Measurements from ENCODE around the gene FER. TPM values are rescaled to one million over a fixed set of nuclear protein-coding genes. Genes with fewer than 3 reads are reported as not detected.
A peak's percentile ranks its signal among the peaks of the same experiment; 100 is the strongest.

The FER gene
- polyA plus RNA-seq, 1 of the 3 experiments (the other 2 are of a cell fraction) = 1.8 TPM

- H2AFZ ChIP-seq (ENCODE audit: low read depth) = no peak overlapping the region
- H3K4me2 ChIP-seq = no peak overlapping the region; the same call in 1 of the 2 replicates
- POLR2A ChIA-PET = no interaction called here
- no peaks in the 10 kb centered on the region for H3K9me2 ChIP-seq
- 0 out of 4 replicates have a peak, but pooled peaks cover 0 to 9% of the 10 kb centered on the region in 2 experiments for H3K4me1 ChIP-seq (ENCODE audit: control insufficient read depth in 1 of 2, insufficient read depth in 2 of 2, low read depth in 1 of 2, low read length in 1 of 2)
- H3K27me3 ChIP-seq (ENCODE audit: insufficient read depth) = no peaks in the 10 kb centered on the region
- DNase-seq = no peak
- H3K4me3 ChIP-seq (ENCODE audit: low read depth in 2 of 2, low read length in 1 of 2) = no peak overlapping the region
- no peaks in the 10 kb centered on the region for H4K20me1 ChIP-seq (ENCODE audit: insufficient read depth)
- CTCF ChIA-PET = interaction anchor here (0.7 kb wide), 1 partner anchor 10 kb away, joined by 3 read pairs; no protein-coding TSS in a partner anchor
- peaks cover 0 to 4% of the 10 kb centered on the region in 2 experiments for H3K36me3 ChIP-seq (replicated peaks in 1 of 2; ENCODE audit: control insufficient read depth in 1 of 2, insufficient read depth in 2 of 2, low read length in 1 of 2)
- no peaks in the 10 kb centered on the region for H3K9me3 ChIP-seq
- no peaks in the 10 kb centered on the region for H3F3A ChIP-seq (replicated peaks; ENCODE audit: insufficient read depth)
- TF ChIP-seq SMC3 (IDR thresholded peaks at IDR 0.05; ENCODE audit: low read depth, low read length) = no peak
- no peak for TF ChIP-seq FOSL2 (IDR thresholded peaks at IDR 0.05; ENCODE audit: borderline replicate concordance, low read depth)
- H3K79me2 ChIP-seq (ENCODE audit: insufficient read depth) = no peaks in the 10 kb centered on the region
- WGBS (ENCODE audit: low lambda C conversion rate) = 100% methylated on average over 1 of the region's 1 CpG
- no peak overlapping the region for H3K9ac ChIP-seq
- H3K27ac ChIP-seq (ENCODE audit: low read depth in 2 of 2, low read length in 1 of 2) = no peak overlapping the region
Measured at GRCh38 chr5:109145139-109145538, 397.4 kb downstream of the FER start.

- 86% methylated on average over 3 of the region's 3 CpGs for WGBS (ENCODE audit: low lambda C conversion rate)
- Histone ChIP-seq H3K36me3 (replicated peaks in 1 of 2; ENCODE audit: control insufficient read depth in 1 of 2, insufficient read depth in 2 of 2, low read length in 1 of 2) (peaks cover 0 to 4% of the 10 kb centered on the region in 2 experiments), H3K4me3 (ENCODE audit: low read depth in 2 of 2, low read length in 1 of 2) (no peak overlapping the region), H3K27ac (ENCODE audit: low read depth in 2 of 2, low read length in 1 of 2) (no peak overlapping the region), H3F3A (replicated peaks; ENCODE audit: insufficient read depth) (no peaks in the 10 kb centered on the region), H2AFZ (ENCODE audit: low read depth) (no peak overlapping the region), H3K9me2 (no peaks in the 10 kb centered on the region), H3K4me1 (ENCODE audit: control insufficient read depth in 1 of 2, insufficient read depth in 2 of 2, low read depth in 1 of 2, low read length in 1 of 2) (peaks cover 0 to 9% of the 10 kb centered on the region in 2 experiments; a peak in 1 of 4 replicates), H3K27me3 (ENCODE audit: insufficient read depth) (no peaks in the 10 kb centered on the region), H3K9me3 (no peaks in the 10 kb centered on the region), H3K4me2 (no peak overlapping the region), H3K9ac (no peak overlapping the region), H4K20me1 (ENCODE audit: insufficient read depth) (no peaks in the 10 kb centered on the region), H3K79me2 (ENCODE audit: insufficient read depth) (no peaks in the 10 kb centered on the region)
- CTCF ChIA-PET = interaction anchor here (1.6 kb wide), 1 partner anchor 14 kb away, joined by 3 read pairs; no protein-coding TSS in a partner anchor
- TF ChIP-seq FOXJ3 (CRISPR knock-in tag; IDR thresholded peaks at IDR 0.05) (no peak), RXRA (IDR thresholded peaks at IDR 0.05; ENCODE audit: borderline replicate concordance, low read depth) (no peak)
- POLR2A ChIA-PET = no interaction called here
- no peak for DNase-seq
Measured at GRCh38 chr5:109146591-109146990, 398.9 kb downstream of the FER start.

DNA sequence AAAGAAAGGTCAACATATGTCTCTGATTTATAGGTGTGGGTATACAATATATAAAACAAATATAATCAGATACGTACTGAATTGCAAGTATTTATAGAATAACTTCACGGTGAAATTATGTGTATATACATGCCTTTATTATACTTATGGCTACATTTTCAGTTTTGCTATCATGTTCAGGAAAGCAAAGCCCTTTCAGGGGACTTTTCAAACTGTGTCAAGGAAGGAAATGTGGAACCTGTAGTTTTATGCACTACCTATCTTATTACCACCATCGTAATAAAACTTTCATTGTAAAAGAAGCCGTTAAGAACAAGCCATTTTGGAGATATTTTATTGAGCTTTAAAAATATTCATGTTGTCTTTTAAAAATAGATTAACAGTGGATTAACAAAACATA is 404.9 kb downstream of the FER start:
- CTCF ChIA-PET = no interaction called here
- 82% methylated on average over 4 of the region's 4 CpGs for WGBS (ENCODE audit: low lambda C conversion rate)
- POLR2A ChIA-PET = no interaction called here
- no peak overlapping the region for H3K4me2 ChIP-seq
- H3K4me3 ChIP-seq (ENCODE audit: low read depth in 2 of 2, low read length in 1 of 2) = no peak overlapping the region
- no peak overlapping the region for H3K9ac ChIP-seq
- no peaks in the 10 kb centered on the region for H3K79me2 ChIP-seq (ENCODE audit: insufficient read depth)
- H4K20me1 ChIP-seq (ENCODE audit: insufficient read depth) = no peaks in the 10 kb centered on the region
- H3K9me3 ChIP-seq = no peaks in the 10 kb centered on the region
- DNase-seq = no peak
- TF ChIP-seq EZH2phosphoT487 (IDR thresholded peaks at IDR 0.05; ENCODE audit: borderline replicate concordance, low read depth) (no peak), USF2 (IDR thresholded peaks at IDR 0.05; ENCODE audit: borderline replicate concordance, low read depth, low read length) (no peak), CHD2 (IDR thresholded peaks at IDR 0.05; ENCODE audit: low read length, partially characterized antibody) (no peak), FOXJ3 (CRISPR knock-in tag; IDR thresholded peaks at IDR 0.05) (no peak), TEAD4 (IDR thresholded peaks at IDR 0.05; ENCODE audit: borderline replicate concordance, insufficient read depth) (no peak), TAF1 (IDR thresholded peaks at IDR 0.05; ENCODE audit: borderline replicate concordance, low read depth, low read length) (no peak), GATA2 (CRISPR knock-in tag; IDR thresholded peaks at IDR 0.05) (no peak)
- TF ChIP-seq, protein P1, sequence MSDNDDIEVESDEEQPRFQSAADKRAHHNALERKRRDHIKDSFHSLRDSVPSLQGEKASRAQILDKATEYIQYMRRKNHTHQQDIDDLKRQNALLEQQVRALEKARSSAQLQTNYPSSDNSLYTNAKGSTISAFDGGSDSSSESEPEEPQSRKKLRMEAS (IDR thresholded peaks at IDR 0.05; ENCODE audit: low read depth) = no peak
- TF ChIP-seq, protein P2, sequence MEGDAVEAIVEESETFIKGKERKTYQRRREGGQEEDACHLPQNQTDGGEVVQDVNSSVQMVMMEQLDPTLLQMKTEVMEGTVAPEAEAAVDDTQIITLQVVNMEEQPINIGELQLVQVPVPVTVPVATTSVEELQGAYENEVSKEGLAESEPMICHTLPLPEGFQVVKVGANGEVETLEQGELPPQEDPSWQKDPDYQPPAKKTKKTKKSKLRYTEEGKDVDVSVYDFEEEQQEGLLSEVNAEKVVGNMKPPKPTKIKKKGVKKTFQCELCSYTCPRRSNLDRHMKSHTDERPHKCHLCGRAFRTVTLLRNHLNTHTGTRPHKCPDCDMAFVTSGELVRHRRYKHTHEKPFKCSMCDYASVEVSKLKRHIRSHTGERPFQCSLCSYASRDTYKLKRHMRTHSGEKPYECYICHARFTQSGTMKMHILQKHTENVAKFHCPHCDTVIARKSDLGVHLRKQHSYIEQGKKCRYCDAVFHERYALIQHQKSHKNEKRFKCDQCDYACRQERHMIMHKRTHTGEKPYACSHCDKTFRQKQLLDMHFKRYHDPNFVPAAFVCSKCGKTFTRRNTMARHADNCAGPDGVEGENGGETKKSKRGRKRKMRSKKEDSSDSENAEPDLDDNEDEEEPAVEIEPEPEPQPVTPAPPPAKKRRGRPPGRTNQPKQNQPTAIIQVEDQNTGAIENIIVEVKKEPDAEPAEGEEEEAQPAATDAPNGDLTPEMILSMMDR (IDR thresholded peaks at IDR 0.05) = no peak
- TF ChIP-seq, protein P3, sequence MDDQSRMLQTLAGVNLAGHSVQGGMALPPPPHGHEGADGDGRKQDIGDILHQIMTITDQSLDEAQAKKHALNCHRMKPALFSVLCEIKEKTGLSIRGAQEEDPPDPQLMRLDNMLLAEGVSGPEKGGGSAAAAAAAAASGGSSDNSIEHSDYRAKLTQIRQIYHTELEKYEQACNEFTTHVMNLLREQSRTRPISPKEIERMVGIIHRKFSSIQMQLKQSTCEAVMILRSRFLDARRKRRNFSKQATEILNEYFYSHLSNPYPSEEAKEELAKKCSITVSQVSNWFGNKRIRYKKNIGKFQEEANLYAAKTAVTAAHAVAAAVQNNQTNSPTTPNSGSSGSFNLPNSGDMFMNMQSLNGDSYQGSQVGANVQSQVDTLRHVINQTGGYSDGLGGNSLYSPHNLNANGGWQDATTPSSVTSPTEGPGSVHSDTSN (IDR thresholded peaks at IDR 0.05) = no peak
- peak overlapping the region in 1 of 2 experiments; percentile 55; a peak in 1 of 4 replicates for H3K27ac ChIP-seq (ENCODE audit: low read depth in 2 of 2, low read length in 1 of 2)
- H3K4me1 ChIP-seq (ENCODE audit: control insufficient read depth in 1 of 2, insufficient read depth in 2 of 2, low read depth in 1 of 2, low read length in 1 of 2) = no peaks in the 10 kb centered on the region; a peak in 1 of 4 replicates
- peaks cover 0 to 4% of the 10 kb centered on the region in 2 experiments for H3K36me3 ChIP-seq (replicated peaks in 1 of 2; ENCODE audit: control insufficient read depth in 1 of 2, insufficient read depth in 2 of 2, low read length in 1 of 2)
- H3K9me2 ChIP-seq = no peaks in the 10 kb centered on the region
- no peaks in the 10 kb centered on the region for H3F3A ChIP-seq (replicated peaks; ENCODE audit: insufficient read depth)
- no peak overlapping the region for H2AFZ ChIP-seq (ENCODE audit: low read depth)
- no peaks in the 10 kb centered on the region for H3K27me3 ChIP-seq (ENCODE audit: insufficient read depth)
